Measurements from ENCODE around the gene SERPINA10. TPM values are rescaled to one million over a fixed set of nuclear protein-coding genes. Genes with fewer than 3 reads are reported as not detected.

The SERPINA10 gene
- polyA plus RNA-seq, 1 of the 3 experiments (the other 2 are of a cell fraction): not detected

DNA sequence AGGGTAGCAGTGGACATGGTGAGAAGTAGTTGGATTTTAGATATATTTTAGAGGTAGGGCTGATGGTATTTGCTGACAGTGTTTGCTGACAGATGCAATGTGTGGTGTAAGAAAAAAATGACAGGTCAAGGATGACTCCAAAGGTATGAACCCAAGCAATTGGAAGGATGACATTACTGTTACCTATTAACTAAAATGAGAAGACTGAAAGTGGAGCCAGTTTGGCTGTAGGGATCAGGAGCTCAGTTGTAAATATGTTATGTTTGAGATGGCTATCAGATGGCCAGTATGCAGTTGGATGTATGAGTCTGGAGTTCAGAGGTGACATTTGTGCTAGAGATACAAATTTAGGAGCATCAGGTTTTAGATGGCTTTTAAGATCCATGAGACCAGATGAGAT is 47.5 kb upstream of the SERPINA10 start:
- H4K20me1 ChIP-seq (ENCODE audit: insufficient read depth): no peaks in the 10 kb centered on the region
- H3K9ac ChIP-seq: no peak overlapping the region
- no peaks in the 10 kb centered on the region for H3K9me2 ChIP-seq
- H3F3A ChIP-seq (replicated peaks; ENCODE audit: insufficient read depth): peaks cover 10% of the 10 kb centered on the region
- no peaks in the 10 kb centered on the region for H3K79me2 ChIP-seq (ENCODE audit: insufficient read depth)
- POLR2A ChIA-PET: no interaction called here
- H3K4me3 ChIP-seq (ENCODE audit: low read depth in 2 of 2, low read length in 1 of 2): no peak overlapping the region
- peaks cover 0 to 17% of the 10 kb centered on the region in 2 experiments; a peak in 3 of 4 replicates for H3K4me1 ChIP-seq (ENCODE audit: control insufficient read depth in 1 of 2, insufficient read depth in 2 of 2, low read depth in 1 of 2, low read length in 1 of 2)
- no peak for TF ChIP-seq RCOR1 (IDR thresholded peaks at IDR 0.05; ENCODE audit: low read length)
- no peak for TF ChIP-seq MXI1 (IDR thresholded peaks at IDR 0.05; ENCODE audit: low read depth, low read length)
- no peak for TF ChIP-seq GABPA (IDR thresholded peaks at IDR 0.05; ENCODE audit: low read depth)
- no peak overlapping the region for H3K27ac ChIP-seq (ENCODE audit: low read depth in 2 of 2, low read length in 1 of 2)
- H3K27me3 ChIP-seq (ENCODE audit: insufficient read depth): no peaks in the 10 kb centered on the region
- CTCF ChIA-PET: no interaction called here
- no peak overlapping the region for H2AFZ ChIP-seq (ENCODE audit: low read depth)
- no peaks in the 10 kb centered on the region for H3K36me3 ChIP-seq (replicated peaks in 1 of 2; ENCODE audit: control insufficient read depth in 1 of 2, insufficient read depth in 2 of 2, low read length in 1 of 2)
- H3K4me2 ChIP-seq: no peak overlapping the region
- H3K9me3 ChIP-seq: no peaks in the 10 kb centered on the region
- DNase-seq: no peak

DNA sequence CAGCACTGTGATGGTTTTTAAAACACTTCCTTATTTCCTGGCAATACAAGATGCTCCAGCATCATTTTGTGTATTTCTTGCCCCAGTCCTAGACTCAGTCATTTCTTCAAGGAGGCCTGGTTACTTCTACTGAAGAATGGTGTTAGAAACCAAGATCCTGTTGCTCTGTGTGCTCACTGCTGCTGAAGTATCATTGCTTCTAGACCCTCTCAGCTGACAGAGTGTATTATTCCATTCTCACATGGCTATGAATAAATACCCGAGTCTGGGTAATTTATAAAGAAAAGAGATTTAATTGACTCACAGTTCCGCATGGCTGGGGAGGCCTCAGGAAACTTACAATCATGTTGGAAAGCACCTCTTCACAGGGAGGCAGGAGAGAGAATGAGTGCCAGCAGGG is 45.0 kb upstream of the SERPINA10 start:
- POLR2A ChIA-PET: no interaction called here
- Histone ChIP-seq H3K4me3 (ENCODE audit: low read depth in 2 of 2, low read length in 1 of 2) (no peak overlapping the region), H3K9me3 (no peaks in the 10 kb centered on the region), H3K9me2 (no peaks in the 10 kb centered on the region), H3K27ac (ENCODE audit: low read depth in 2 of 2, low read length in 1 of 2) (no peak overlapping the region), H3K4me1 (ENCODE audit: control insufficient read depth in 1 of 2, insufficient read depth in 2 of 2, low read depth in 1 of 2, low read length in 1 of 2) (peaks cover 0 to 9% of the 10 kb centered on the region in 2 experiments; a peak in 3 of 4 replicates), H3K9ac (no peak overlapping the region), H3F3A (replicated peaks; ENCODE audit: insufficient read depth) (peaks cover 10% of the 10 kb centered on the region), H3K36me3 (replicated peaks in 1 of 2; ENCODE audit: control insufficient read depth in 1 of 2, insufficient read depth in 2 of 2, low read length in 1 of 2) (no peaks in the 10 kb centered on the region), H3K27me3 (ENCODE audit: insufficient read depth) (no peaks in the 10 kb centered on the region), H3K79me2 (ENCODE audit: insufficient read depth) (no peaks in the 10 kb centered on the region), H3K4me2 (no peak overlapping the region), H2AFZ (ENCODE audit: low read depth) (no peak overlapping the region), H4K20me1 (ENCODE audit: insufficient read depth) (no peaks in the 10 kb centered on the region)
- WGBS (ENCODE audit: low lambda C conversion rate): 45% methylated on average over 2 of the region's 2 CpGs
- CTCF ChIA-PET: interaction anchor here (0.6 kb wide), 1 partner anchor 18 kb away, joined by 3 read pairs; no protein-coding TSS in a partner anchor
- no peak for DNase-seq
- TF ChIP-seq RAD21 (IDR thresholded peaks at IDR 0.05; ENCODE audit: low read length): no peak
- TF ChIP-seq, protein P1, sequence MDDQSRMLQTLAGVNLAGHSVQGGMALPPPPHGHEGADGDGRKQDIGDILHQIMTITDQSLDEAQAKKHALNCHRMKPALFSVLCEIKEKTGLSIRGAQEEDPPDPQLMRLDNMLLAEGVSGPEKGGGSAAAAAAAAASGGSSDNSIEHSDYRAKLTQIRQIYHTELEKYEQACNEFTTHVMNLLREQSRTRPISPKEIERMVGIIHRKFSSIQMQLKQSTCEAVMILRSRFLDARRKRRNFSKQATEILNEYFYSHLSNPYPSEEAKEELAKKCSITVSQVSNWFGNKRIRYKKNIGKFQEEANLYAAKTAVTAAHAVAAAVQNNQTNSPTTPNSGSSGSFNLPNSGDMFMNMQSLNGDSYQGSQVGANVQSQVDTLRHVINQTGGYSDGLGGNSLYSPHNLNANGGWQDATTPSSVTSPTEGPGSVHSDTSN (IDR thresholded peaks at IDR 0.05): no peak
- TF ChIP-seq, protein P2, sequence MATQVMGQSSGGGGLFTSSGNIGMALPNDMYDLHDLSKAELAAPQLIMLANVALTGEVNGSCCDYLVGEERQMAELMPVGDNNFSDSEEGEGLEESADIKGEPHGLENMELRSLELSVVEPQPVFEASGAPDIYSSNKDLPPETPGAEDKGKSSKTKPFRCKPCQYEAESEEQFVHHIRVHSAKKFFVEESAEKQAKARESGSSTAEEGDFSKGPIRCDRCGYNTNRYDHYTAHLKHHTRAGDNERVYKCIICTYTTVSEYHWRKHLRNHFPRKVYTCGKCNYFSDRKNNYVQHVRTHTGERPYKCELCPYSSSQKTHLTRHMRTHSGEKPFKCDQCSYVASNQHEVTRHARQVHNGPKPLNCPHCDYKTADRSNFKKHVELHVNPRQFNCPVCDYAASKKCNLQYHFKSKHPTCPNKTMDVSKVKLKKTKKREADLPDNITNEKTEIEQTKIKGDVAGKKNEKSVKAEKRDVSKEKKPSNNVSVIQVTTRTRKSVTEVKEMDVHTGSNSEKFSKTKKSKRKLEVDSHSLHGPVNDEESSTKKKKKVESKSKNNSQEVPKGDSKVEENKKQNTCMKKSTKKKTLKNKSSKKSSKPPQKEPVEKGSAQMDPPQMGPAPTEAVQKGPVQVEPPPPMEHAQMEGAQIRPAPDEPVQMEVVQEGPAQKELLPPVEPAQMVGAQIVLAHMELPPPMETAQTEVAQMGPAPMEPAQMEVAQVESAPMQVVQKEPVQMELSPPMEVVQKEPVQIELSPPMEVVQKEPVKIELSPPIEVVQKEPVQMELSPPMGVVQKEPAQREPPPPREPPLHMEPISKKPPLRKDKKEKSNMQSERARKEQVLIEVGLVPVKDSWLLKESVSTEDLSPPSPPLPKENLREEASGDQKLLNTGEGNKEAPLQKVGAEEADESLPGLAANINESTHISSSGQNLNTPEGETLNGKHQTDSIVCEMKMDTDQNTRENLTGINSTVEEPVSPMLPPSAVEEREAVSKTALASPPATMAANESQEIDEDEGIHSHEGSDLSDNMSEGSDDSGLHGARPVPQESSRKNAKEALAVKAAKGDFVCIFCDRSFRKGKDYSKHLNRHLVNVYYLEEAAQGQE (IDR thresholded peaks at IDR 0.05; ENCODE audit: low read depth, low read length): no peak

DNA sequence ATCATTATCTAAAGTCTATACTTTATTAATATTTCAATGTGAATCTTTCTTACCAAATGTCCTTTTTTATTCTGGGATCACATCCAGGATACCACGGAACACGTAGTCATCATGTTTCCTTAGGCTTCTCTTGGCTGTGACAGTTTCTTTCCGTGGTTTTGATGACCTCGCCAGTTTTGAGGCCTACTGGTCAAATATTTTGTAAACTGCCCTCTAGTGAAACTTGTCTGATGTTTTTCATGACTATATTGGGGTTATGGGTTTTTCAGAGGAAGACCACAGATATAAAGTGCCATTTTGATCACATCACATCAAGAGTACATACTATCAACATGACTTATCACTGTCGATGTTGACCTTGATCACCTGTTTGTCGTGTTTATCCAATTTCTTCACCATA is 44.2 kb upstream of the SERPINA10 start:
- H3K27ac ChIP-seq (ENCODE audit: low read depth in 2 of 2, low read length in 1 of 2): no peak overlapping the region
- DNase-seq: no peak
- H3K4me1 ChIP-seq (ENCODE audit: control insufficient read depth in 1 of 2, insufficient read depth in 2 of 2, low read depth in 1 of 2, low read length in 1 of 2): peaks cover 0 to 3% of the 10 kb centered on the region in 2 experiments; a peak in 1 of 4 replicates
- no peaks in the 10 kb centered on the region for H3K9me2 ChIP-seq
- H3K4me2 ChIP-seq: no peak overlapping the region
- no peak overlapping the region for H3K4me3 ChIP-seq (ENCODE audit: low read depth in 2 of 2, low read length in 1 of 2)
- WGBS (ENCODE audit: low lambda C conversion rate): 49% methylated on average over 6 of the region's 6 CpGs
- peaks cover 6% of the 10 kb centered on the region for H3F3A ChIP-seq (replicated peaks; ENCODE audit: insufficient read depth)
- H4K20me1 ChIP-seq (ENCODE audit: insufficient read depth): no peaks in the 10 kb centered on the region
- no peaks in the 10 kb centered on the region for H3K36me3 ChIP-seq (replicated peaks in 1 of 2; ENCODE audit: control insufficient read depth in 1 of 2, insufficient read depth in 2 of 2, low read length in 1 of 2)
- no peak overlapping the region for H3K9ac ChIP-seq
- ChIA-PET POLR2A (no interaction called here), CTCF (no interaction called here)
- no peak for TF ChIP-seq YY1 (IDR thresholded peaks at IDR 0.05; ENCODE audit: low read depth)
- TF ChIP-seq, protein P3, sequence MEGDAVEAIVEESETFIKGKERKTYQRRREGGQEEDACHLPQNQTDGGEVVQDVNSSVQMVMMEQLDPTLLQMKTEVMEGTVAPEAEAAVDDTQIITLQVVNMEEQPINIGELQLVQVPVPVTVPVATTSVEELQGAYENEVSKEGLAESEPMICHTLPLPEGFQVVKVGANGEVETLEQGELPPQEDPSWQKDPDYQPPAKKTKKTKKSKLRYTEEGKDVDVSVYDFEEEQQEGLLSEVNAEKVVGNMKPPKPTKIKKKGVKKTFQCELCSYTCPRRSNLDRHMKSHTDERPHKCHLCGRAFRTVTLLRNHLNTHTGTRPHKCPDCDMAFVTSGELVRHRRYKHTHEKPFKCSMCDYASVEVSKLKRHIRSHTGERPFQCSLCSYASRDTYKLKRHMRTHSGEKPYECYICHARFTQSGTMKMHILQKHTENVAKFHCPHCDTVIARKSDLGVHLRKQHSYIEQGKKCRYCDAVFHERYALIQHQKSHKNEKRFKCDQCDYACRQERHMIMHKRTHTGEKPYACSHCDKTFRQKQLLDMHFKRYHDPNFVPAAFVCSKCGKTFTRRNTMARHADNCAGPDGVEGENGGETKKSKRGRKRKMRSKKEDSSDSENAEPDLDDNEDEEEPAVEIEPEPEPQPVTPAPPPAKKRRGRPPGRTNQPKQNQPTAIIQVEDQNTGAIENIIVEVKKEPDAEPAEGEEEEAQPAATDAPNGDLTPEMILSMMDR (IDR thresholded peaks at IDR 0.05): peak; percentile 15; the same call in 1 of the 2 replicates
- H3K9me3 ChIP-seq: no peaks in the 10 kb centered on the region
- H3K79me2 ChIP-seq (ENCODE audit: insufficient read depth): no peaks in the 10 kb centered on the region
- no peaks in the 10 kb centered on the region for H3K27me3 ChIP-seq (ENCODE audit: insufficient read depth)
- H2AFZ ChIP-seq (ENCODE audit: low read depth): no peak overlapping the region

Measured in SK-N-SH (cell line).